HG02642 (cell line): ENCODE data around the gene ANTKMT.
"Not testable (repeated sequence)": the region's sequence is repeated elsewhere in the genome, so short reads cannot be mapped to it uniquely, and the experiment has no call there.

Source experiments
- ATAC-seq: cut with Tn5 transposase; IDR thresholded peaks from one replicate; pipeline ENCODE4 v1.9.1; 2021; ENCODE audit warnings: mild to moderate bottlenecking; ENCODE audit not compliant: unreplicated experiment, poor library complexity

ANTKMT gene

GRCh38 chr16:680967-681745, 39.8 kb upstream of the ANTKMT start:
- no peak for ATAC-seq

- ATAC-seq, result no peak
These were observed 39.1 kb upstream of the ANTKMT start for GRCh38 chr16:681746-682427.

- no peak for ATAC-seq
These were observed 38.2 kb upstream of the ANTKMT start for GRCh38 chr16:682493-683395.

- ATAC-seq, result no peak
These were observed 37.4 kb upstream of the ANTKMT start for GRCh38 chr16:683396-684070.

GRCh38 chr16:684071-684794, 36.7 kb upstream of the ANTKMT start, which contains the start of gene JMJD8:
TSS of gene JMJD8 (minus strand) at chr16:684334. CDS start at chr16:684319, 15 bp downstream.
- ATAC-seq, result peak; percentile 57

- ATAC-seq, result no peak
These were observed 35.8 kb upstream of the ANTKMT start for GRCh38 chr16:684961-685696.

GRCh38 chr16:685967-686366, 35.0 kb upstream of the ANTKMT start:
- no peak for ATAC-seq

- ATAC-seq, result no peak
These were observed 34.3 kb upstream of the ANTKMT start for GRCh38 chr16:686459-687260.

- ATAC-seq, result no peak
These were observed 33.4 kb upstream of the ANTKMT start for GRCh38 chr16:687499-687898.

- no peak for ATAC-seq
These were observed 31.6 kb upstream of the ANTKMT start for GRCh38 chr16:689175-689897.

GRCh38 chr16:691242-691641, 29.7 kb upstream of the ANTKMT start:
- not testable (repeated sequence) for ATAC-seq

GRCh38 chr16:692356-693108, 28.4 kb upstream of the ANTKMT start:
- no peak for ATAC-seq

- ATAC-seq, result no peak
These were observed 27.6 kb upstream of the ANTKMT start for GRCh38 chr16:693364-693763.

GRCh38 chr16:693766-694165, 27.2 kb upstream of the ANTKMT start:
- ATAC-seq, result no peak

GRCh38 chr16:694187-694862, 26.6 kb upstream of the ANTKMT start:
- no peak for ATAC-seq

GRCh38 chr16:694863-695354, 26.0 kb upstream of the ANTKMT start:
- no peak for ATAC-seq
